Activated T-helper 2 cell treated with anti-CD3 and anti-CD28 coated beads, Interferon-gamma antibody, Interleukin-2, Interleukin-4, amounts not matched to agents 10 μg/mL and 5 μg/mL and 100 μg/mL, durations not matched to agents 14 hours and 24 hours and 36 hours (primary cell): ENCODE data around the gene PRKAG3. TPM values are rescaled to one million over a fixed set of nuclear protein-coding genes. Genes with fewer than 3 reads are reported as not detected.

Experiments used
- DNase-seq: peaks from one replicate; pipeline ENCODE4 v3.0.0; 2021; ENCODE audit warnings: low spot score
- H3K27ac Mint-ChIP-seq: one replicate; pipeline ENCODE4 v1.8.0; 2021; ENCODE audit warnings: mixed read lengths
- H3K27me3 Mint-ChIP-seq: one replicate; pipeline ENCODE4 v1.8.0; 2021; ENCODE audit warnings: low read depth, mixed read lengths
- H3K36me3 Mint-ChIP-seq: one replicate; pipeline ENCODE4 v1.8.0; 2021; ENCODE audit warnings: low read depth, mixed read lengths
- H3K4me1 Mint-ChIP-seq: one replicate; pipeline ENCODE4 v1.8.0; 2021; ENCODE audit warnings: low read depth, mixed read lengths
- H3K4me3 Mint-ChIP-seq: one replicate; pipeline ENCODE4 v1.8.0; 2021; ENCODE audit warnings: low read depth, mild to moderate bottlenecking, moderate library complexity, mixed read lengths
- H3K9me3 Mint-ChIP-seq: one replicate; pipeline ENCODE4 v1.8.0; 2021; ENCODE audit warnings: mixed read lengths
- intact Hi-C: fragments of 100-400 bp; cut with micrococcal nuclease; formaldehyde crosslinking; loops from one replicate; pipeline ENCODE4 v1.15.1; 2023
- total RNA-seq: library from RNA; stranded (reverse); gene quantifications from 2 replicates; pipeline ENCODE4 v1.2.3, GENCODE V29; 2022

Gene PRKAG3
- total RNA-seq, 1 donor from 2014 or later = not detected

DNA sequence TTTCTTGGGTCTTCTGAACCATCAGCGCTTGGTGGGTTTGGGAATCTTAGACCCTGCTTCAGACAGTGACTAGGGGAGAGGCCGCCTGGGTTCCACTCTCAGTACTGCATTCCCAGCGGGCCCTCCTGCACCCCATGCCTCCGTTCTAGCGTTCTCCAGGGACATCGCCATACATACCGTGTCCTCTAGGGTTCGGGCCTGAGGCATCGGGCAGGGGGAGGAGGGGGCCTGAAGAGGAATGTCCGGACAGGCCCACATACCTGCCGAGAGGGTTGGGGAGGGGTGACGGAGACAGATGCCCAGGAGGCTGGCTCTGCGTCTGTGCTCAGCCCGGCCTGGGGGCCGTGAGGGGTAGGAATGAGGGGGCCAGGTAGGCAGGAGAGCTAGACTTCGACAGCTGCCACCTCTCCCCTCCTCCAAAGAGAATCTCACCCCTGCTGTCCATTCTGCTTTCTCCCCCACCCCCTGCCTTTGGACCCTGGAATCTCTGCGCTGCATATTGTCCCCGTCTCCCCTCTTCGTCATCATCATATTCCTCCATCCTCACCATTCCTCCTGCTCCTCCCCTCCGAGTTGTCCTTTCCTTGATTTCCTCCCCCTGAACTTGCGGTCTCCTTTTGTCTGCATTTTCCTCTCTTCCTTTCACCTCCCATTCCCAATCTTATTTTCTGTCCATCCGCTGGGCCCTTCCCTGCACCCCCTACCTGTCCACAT is 41.2 kb upstream of the PRKAG3 start:
- no peak for DNase-seq
- H3K27me3 Mint-ChIP-seq = peaks cover 75% of the 10 kb centered on the region
- no peak overlapping the region for H3K27ac Mint-ChIP-seq
- no peaks in the 10 kb centered on the region for H3K36me3 Mint-ChIP-seq
- H3K4me1 Mint-ChIP-seq = peaks cover 6% of the 10 kb centered on the region
- H3K9me3 Mint-ChIP-seq = no peaks in the 10 kb centered on the region
- no peak overlapping the region for H3K4me3 Mint-ChIP-seq
- intact Hi-C loops = loop anchor here (5.0 kb wide), 1 partner anchor 189 kb away; the partner anchor contains the start of gene IHH

DNA sequence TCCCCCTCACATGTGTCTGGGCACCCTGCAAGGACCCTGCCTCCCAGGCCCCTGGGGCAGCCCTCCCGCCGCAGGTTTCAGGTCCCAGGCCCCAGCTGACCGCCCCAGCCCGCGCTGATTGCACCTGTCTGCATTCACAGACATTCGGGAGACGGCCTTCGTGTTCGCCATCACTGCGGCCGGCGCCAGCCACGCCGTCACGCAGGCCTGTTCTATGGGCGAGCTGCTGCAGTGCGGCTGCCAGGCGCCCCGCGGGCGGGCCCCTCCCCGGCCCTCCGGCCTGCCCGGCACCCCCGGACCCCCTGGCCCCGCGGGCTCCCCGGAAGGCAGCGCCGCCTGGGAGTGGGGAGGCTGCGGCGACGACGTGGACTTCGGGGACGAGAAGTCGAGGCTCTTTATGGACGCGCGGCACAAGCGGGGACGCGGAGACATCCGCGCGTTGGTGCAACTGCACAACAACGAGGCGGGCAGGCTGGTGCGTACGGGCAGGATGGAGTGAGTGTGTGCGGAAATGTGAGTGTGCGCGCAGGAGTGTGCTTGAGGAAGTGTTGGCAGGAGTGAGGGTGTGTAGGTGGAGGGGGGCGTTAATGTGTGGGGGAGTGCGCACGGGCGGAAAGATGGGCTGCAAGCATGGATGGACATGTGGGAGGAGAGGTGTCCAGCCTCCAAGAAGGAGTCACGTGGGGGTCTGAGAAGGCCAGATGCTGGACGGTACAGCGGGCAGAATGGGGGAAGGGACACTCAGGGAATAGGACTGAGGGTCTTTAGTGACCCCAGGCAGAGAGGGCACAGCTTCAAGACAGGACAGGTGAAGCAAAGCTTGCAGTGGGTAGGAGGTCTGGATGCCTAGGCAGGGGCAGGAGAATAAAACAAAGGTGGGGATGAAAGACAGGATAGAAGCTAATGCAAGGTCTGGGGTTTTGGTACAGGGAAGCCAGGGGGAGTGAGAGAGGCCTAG is 40.0 kb upstream of the PRKAG3 start:
- Mint-ChIP-seq H3K9me3 (no peaks in the 10 kb centered on the region), H3K4me3 (peak overlapping the region; percentile 28), H3K27me3 (peaks cover 76% of the 10 kb centered on the region), H3K27ac (no peak overlapping the region), H3K4me1 (peaks cover 4% of the 10 kb centered on the region), H3K36me3 (no peaks in the 10 kb centered on the region)
- no peak for DNase-seq
- intact Hi-C loops = loop anchor here (5.0 kb wide), 1 partner anchor 191 kb away; the partner anchor contains the start of gene IHH

DNA sequence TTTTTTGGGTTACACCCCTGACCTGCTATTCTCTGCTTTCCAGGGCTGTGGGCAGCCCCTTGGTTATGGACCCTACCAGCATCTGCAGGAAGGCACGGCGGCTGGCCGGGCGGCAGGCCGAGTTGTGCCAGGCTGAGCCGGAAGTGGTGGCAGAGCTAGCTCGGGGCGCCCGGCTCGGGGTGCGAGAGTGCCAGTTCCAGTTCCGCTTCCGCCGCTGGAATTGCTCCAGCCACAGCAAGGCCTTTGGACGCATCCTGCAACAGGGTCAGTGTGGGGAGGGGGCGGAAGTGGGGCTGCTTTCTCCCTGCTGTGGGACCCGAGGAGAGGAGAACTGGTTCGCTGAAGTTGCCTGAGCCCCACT is 39.4 kb upstream of the PRKAG3 start:
- peaks cover 74% of the 10 kb centered on the region for H3K27me3 Mint-ChIP-seq
- no peak overlapping the region for H3K27ac Mint-ChIP-seq
- no peak overlapping the region for H3K4me3 Mint-ChIP-seq
- intact Hi-C loops = loop anchor here (5.0 kb wide), 1 partner anchor 191 kb away; the partner anchor contains the start of gene IHH
- no peak for DNase-seq
- H3K9me3 Mint-ChIP-seq = no peaks in the 10 kb centered on the region
- no peaks in the 10 kb centered on the region for H3K36me3 Mint-ChIP-seq
- H3K4me1 Mint-ChIP-seq = peaks cover 4% of the 10 kb centered on the region

DNA sequence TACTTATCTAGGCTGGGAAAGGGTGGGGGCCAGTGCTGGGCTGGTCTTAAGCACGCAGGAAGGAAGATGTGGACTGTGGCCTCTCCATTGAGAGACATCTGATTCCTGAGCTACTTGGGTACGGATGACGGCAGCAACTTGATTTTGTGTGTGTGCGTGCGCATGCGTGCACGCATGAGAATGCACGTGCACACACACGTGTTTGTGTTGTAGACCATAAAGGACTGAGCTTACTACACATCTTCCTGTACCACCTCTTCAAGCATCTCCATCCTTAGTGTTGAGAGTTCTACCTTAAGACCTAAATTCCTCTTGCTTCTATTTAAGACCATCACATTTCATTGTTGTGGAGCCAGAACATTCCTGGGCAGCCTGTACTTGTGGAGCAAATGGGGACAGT is 37.5 kb upstream of the PRKAG3 start:
- no peak overlapping the region for H3K4me3 Mint-ChIP-seq
- peaks cover 67% of the 10 kb centered on the region for H3K27me3 Mint-ChIP-seq
- H3K4me1 Mint-ChIP-seq = peaks cover 4% of the 10 kb centered on the region
- intact Hi-C loops = no loop called here
- H3K9me3 Mint-ChIP-seq = no peaks in the 10 kb centered on the region
- no peak for DNase-seq
- H3K27ac Mint-ChIP-seq = no peak overlapping the region
- H3K36me3 Mint-ChIP-seq = no peaks in the 10 kb centered on the region

DNA sequence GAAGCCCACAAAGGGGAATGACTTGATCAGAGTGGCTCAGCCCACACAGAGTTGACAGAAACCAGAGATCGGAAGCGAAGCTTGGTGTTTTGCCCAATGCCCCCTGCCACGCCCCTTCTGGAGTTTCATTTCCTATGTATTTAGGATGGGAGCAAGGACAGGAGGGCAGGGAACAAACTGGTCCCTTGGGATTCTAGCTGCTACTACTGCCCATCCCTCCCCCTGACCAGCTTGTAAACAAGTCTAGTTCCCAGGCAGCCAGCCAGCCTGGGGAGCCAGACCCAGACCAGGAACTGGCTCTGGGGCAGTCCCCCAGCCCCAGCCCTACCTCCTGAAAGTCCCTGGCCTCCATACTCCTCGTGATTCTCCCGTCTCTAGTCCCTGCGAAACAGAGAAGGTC is 36.3 kb upstream of the PRKAG3 start:
- no peaks in the 10 kb centered on the region for H3K36me3 Mint-ChIP-seq
- H3K4me1 Mint-ChIP-seq = peaks cover 4% of the 10 kb centered on the region
- H3K27me3 Mint-ChIP-seq = peaks cover 72% of the 10 kb centered on the region
- H3K27ac Mint-ChIP-seq = no peak overlapping the region
- intact Hi-C loops = no loop called here
- no peaks in the 10 kb centered on the region for H3K9me3 Mint-ChIP-seq
- no peak overlapping the region for H3K4me3 Mint-ChIP-seq
- DNase-seq = no peak

DNA sequence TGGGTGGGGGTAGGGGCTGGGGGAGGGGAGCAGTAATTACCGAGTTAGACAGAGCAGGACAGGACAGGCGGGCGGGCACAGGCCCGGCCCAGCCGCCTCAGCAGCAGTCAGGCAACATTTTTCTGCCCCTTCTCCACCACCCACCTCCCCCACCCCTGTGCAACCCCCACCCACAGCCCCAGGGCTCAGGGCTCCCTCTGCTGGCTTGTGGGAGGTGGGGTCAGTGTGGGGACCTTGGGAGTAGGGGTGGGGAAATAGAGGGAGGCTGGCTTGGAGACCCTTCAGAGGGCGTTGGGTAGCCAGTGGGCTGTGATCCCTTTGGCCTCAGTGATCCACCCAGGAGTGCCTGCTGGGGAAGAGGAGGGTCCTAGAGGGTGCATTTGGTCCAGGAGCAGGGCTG is 34.4 kb upstream of the PRKAG3 start:
- DNase-seq = no peak
- no peak overlapping the region for H3K27ac Mint-ChIP-seq
- peaks cover 72% of the 10 kb centered on the region for H3K27me3 Mint-ChIP-seq
- H3K4me3 Mint-ChIP-seq = no peak overlapping the region
- H3K36me3 Mint-ChIP-seq = no peaks in the 10 kb centered on the region
- peaks cover under 1% of the 10 kb centered on the region for H3K4me1 Mint-ChIP-seq
- no peaks in the 10 kb centered on the region for H3K9me3 Mint-ChIP-seq
- intact Hi-C loops = no loop called here

DNA sequence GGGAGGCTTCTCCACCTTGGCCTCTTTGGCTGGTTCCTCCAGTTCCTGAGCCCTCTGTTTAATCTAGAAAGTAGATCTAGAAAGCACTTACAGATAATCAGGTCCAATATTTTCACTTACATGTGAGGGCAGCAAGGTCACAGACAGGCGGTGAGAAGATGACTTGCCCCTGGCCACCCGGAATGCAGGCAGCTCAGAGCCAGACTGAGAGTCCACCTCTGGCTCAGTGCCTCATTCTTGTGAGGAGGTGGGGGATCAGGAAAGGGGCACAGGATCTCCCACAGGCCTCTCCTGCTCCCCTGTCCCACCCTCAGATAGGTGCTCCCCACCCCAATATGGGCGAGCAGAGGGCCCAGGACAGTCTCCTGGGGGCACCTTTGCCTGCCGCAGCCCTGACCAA is 33.8 kb upstream of the PRKAG3 start:
- H3K27ac Mint-ChIP-seq = no peak overlapping the region
- H3K36me3 Mint-ChIP-seq = no peaks in the 10 kb centered on the region
- no peaks in the 10 kb centered on the region for H3K9me3 Mint-ChIP-seq
- H3K4me3 Mint-ChIP-seq = no peak overlapping the region
- H3K27me3 Mint-ChIP-seq = peaks cover 72% of the 10 kb centered on the region
- intact Hi-C loops = no loop called here
- DNase-seq = no peak
- H3K4me1 Mint-ChIP-seq = peaks cover 3% of the 10 kb centered on the region

DNA sequence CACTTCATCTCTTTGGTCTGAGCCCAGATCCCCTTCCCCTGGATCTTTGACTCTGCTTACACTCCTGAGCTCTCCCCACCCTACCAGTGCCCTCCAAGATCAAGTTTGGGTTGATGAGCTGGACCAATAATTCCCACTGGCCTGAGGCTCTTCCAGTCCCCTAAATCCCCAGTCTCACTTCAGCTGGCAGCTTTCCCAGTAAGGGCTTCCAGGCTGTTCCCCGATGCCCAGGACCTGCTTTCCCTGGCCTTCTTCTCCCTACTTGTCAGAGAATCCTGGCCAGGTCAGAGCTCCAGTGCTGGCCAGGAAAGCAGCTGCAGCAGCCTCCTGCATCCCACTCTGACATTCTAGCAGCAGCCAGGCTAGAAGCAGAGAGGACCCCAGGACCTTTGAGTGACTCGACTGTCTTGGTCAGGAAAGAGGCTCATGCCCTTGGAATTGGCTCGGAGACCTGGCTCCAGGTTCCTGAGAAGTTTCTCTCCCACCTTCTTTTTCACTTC is 31.5 kb upstream of the PRKAG3 start:
- no peaks in the 10 kb centered on the region for H3K36me3 Mint-ChIP-seq
- H3K27ac Mint-ChIP-seq = no peak overlapping the region
- no peak overlapping the region for H3K4me3 Mint-ChIP-seq
- DNase-seq = no peak
- peaks cover 7% of the 10 kb centered on the region for H3K4me1 Mint-ChIP-seq
- intact Hi-C loops = no loop called here
- peaks cover 67% of the 10 kb centered on the region for H3K27me3 Mint-ChIP-seq
- no peaks in the 10 kb centered on the region for H3K9me3 Mint-ChIP-seq

DNA sequence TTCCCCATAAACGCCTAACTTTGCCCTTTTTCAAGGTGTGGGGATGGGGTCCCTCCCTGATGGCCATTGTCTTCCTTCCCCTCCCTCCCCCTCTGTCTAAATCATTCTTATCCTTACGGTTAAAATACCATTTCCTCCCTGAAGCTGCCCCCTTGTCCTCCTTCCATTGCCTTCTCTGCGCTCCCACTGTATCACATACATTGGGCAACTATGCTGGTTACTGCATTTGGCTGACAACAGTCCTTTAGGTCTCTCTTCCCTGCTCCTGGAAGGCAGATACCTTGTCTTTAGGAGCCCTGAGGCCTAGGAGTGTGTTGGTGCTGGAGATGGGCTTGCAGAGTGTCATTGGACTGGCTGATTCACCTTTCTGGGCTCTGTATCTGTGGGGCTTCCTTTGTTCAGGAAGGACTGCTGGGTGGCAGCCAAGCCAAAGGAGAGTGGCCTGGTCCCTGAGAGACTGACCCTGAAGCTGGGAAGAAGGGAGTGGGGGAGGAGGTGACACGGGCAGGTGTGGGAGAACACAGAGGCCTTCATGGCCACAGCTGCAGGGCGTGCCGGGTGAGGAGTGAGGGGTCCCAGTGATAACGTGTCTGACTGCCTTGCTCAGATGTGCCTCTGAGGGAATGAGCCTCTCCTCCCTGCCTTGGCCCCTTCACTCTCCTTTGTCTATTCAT is 30.2 kb upstream of the PRKAG3 start:
- intact Hi-C loops = no loop called here
- Mint-ChIP-seq H3K4me3 (no peak overlapping the region), H3K27ac (no peak overlapping the region), H3K36me3 (no peaks in the 10 kb centered on the region), H3K27me3 (peaks cover 66% of the 10 kb centered on the region), H3K4me1 (peaks cover 8% of the 10 kb centered on the region), H3K9me3 (no peaks in the 10 kb centered on the region)
- DNase-seq = no peak

DNA sequence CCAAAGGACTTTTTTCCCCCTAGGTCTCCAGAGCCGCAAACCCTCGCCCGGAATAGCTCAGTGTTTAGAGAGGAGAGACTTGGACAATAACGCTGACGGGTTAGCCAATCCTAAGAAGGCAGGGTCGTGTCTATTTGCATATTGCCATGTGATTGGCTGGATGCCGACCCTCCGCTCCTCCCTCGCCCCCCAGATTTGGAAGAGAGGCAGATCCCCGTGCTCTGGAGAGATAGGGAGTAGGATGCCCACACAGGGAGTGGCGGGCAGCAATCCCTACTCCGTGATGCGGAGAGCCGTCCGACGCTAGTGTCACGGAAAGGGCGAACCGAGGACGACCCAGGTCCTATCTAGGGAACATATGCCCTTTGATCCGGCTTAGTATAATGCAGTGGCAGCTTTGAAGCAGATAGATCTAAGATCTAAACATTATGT is 29.4 kb upstream of the PRKAG3 start:
- H3K27me3 Mint-ChIP-seq = peaks cover 70% of the 10 kb centered on the region
- intact Hi-C loops = no loop called here
- no peaks in the 10 kb centered on the region for H3K9me3 Mint-ChIP-seq
- no peak overlapping the region for H3K27ac Mint-ChIP-seq
- peaks cover 13% of the 10 kb centered on the region for H3K4me1 Mint-ChIP-seq
- no peak for DNase-seq
- H3K36me3 Mint-ChIP-seq = no peaks in the 10 kb centered on the region
- no peak overlapping the region for H3K4me3 Mint-ChIP-seq

DNA sequence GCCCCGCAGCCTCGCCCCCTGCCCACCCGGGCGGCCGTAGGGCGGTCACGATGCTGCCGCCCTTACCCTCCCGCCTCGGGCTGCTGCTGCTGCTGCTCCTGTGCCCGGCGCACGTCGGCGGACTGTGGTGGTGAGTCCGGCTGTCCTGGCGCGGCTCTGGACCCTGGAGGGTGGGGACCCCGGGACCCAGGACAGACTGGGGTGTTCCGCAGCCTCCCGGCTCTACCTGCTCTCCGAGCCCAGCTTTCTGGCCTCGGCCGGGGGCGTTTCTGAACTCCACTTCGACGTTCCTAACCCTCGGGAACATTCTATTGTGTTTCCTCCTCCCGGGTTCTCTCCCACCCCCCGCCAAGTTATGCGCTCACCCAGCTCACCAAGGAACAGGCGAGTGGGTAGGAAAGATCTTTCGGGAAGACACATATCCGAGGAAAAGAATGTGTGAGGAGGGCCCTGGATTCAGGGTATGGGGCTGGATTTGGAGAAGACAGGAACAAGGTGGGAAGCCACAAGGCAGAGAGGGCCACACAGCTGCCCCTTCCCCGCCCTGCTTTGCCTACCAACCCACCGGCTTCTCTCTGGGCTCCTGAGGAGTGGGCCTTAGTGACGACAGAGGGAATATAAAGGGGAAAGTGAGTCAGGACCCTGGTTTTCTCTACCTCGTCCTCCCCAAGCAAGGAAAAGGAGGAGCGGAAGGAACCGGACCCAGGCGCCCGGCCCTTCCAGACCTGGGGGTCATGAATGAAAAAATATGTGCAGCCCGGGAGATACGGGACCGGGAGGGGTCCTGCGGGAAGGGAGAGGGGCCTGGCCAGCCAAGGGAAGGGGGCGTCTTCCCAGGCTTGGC is 28.6 kb upstream of the PRKAG3 start:
- Mint-ChIP-seq H3K36me3 (no peaks in the 10 kb centered on the region), H3K9me3 (no peaks in the 10 kb centered on the region), H3K4me1 (peaks cover 14% of the 10 kb centered on the region), H3K27me3 (peaks cover 74% of the 10 kb centered on the region), H3K4me3 (peak overlapping the region; percentile 11), H3K27ac (no peak overlapping the region)
- no peak for DNase-seq
- intact Hi-C loops = no loop called here

DNA sequence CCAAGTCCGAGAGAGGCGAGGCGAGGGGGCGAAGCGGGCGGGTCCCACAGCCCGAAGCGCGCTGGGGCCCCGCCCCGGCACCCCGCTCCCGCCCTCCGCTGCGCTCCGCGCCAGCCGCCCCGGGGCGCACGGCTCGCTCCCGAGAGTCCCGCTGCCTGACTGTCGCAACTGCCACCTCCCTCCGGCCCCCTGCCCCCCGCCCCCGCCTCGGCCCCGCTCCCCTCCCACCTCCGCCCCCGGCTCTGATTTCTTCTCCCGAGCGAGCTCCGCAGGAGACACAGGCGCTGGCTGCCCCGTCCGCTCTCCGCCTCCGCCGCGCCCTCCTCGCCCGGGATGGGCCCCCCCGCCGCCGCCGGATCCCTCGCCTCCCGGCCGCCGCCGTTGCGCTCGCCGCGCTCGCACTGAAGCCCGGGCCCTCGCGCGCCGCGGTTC is 28.0 kb upstream of the PRKAG3 start, which contains the start of gene WNT6:
Gene WNT6 (plus strand): TSS at position 250 of the 432 bp plus-strand sequence. CDS start 233 bp downstream, outside the sequence.
- peaks cover 14% of the 10 kb centered on the region for H3K4me1 Mint-ChIP-seq
- H3K27ac Mint-ChIP-seq = no peak within 1 kb of the TSS
- DNase-seq = no peak
- H3K27me3 Mint-ChIP-seq = peaks cover 79% of the 10 kb centered on the region
- peak within 1 kb of the TSS; percentile 32 for H3K4me3 Mint-ChIP-seq
- no peaks in the 10 kb centered on the region for H3K36me3 Mint-ChIP-seq
- H3K9me3 Mint-ChIP-seq = no peaks in the 10 kb centered on the region
- intact Hi-C loops = no loop called here
